ENCODE data around the gene CTSZ.

GRCh38 chr20:59019217-59019616 lies 12.2 kb upstream of the CTSZ start, which contains the start of gene TUBB1:
- TF ChIP-seq PRDM15 (CRISPR knock-in tag; IDR thresholded peaks at IDR 0.05), result no peak
- no peak for TF ChIP-seq TCF7 (IDR thresholded peaks at IDR 0.05; ENCODE audit: borderline replicate concordance)
- TF ChIP-seq POLR2AphosphoS5 (IDR thresholded peaks at IDR 0.05; ENCODE audit: low read length), result no peak
- TF ChIP-seq CHD2 (IDR thresholded peaks at IDR 0.05; ENCODE audit: borderline replicate concordance, low read depth, low read length), result no peak
- TF ChIP-seq CTCF (IDR thresholded peaks at IDR 0.05 in 2 of 3, conservative IDR thresholded peaks at IDR 0.05 in 1 of 3; ENCODE audit: control insufficient read depth in 2 of 3, extremely low read depth in 1 of 3, insufficient read depth in 1 of 3, low read depth in 3 of 3, low read length in 3 of 3), result no peak
- no peak for TF ChIP-seq TCF3 (IDR thresholded peaks at IDR 0.05; ENCODE audit: borderline replicate concordance, insufficient read depth, low read depth, low read length)
- no peak for TF ChIP-seq ZBTB33 (IDR thresholded peaks at IDR 0.05)
- TF ChIP-seq BCLAF1 (IDR thresholded peaks at IDR 0.05), result no peak
- TF ChIP-seq ATF3 (IDR thresholded peaks at IDR 0.05; ENCODE audit: borderline replicate concordance, extremely low read depth, low read depth, low read length), result no peak
- TF ChIP-seq TAF1 (IDR thresholded peaks at IDR 0.05; ENCODE audit: borderline replicate concordance, low read depth, low read length), result no peak
- no peak for TF ChIP-seq E2F8 (IDR thresholded peaks at IDR 0.05; ENCODE audit: low read depth, partially characterized antibody)
- TF ChIP-seq POLR2A (IDR thresholded peaks at IDR 0.05; ENCODE audit: low read depth, low read length), result no peak
- no peak for TF ChIP-seq NRF1 (conservative IDR thresholded peaks at IDR 0.05; ENCODE audit: low read depth, low read length)

All from GM12878 (cell line).